Chondrocyte (in vitro differentiated cells): Measurements from ENCODE around the gene RPRD2. TPM values are rescaled to one million over a fixed set of nuclear protein-coding genes. Genes with fewer than 3 reads are reported as not detected.
A peak's percentile ranks its signal among the peaks of the same experiment; 100 is the strongest.

Experiments
- DNase-seq: peaks from one replicate; pipeline ENCODE4 v3.0.0; 2021; ENCODE audit warnings: mixed read lengths, low spot score
- H3K27ac Mint-ChIP-seq: one replicate; pipeline ENCODE4 v1.8.0; 2021; ENCODE audit warnings: mild to moderate bottlenecking, moderate library complexity, mixed read lengths; ENCODE audit not compliant: unreplicated experiment
- H3K27me3 Mint-ChIP-seq: 2 replicates; pipeline ENCODE4 v1.8.0; 2021; ENCODE audit warnings: low read depth, mixed read lengths
- H3K36me3 Mint-ChIP-seq: 2 replicates; pipeline ENCODE4 v1.8.0; 2021; ENCODE audit warnings: low read depth, mixed read lengths
- H3K4me1 Mint-ChIP-seq: 2 replicates; pipeline ENCODE4 v1.8.0; 2021; ENCODE audit warnings: low read depth, mild to moderate bottlenecking, mixed read lengths
- H3K4me3 Mint-ChIP-seq: one replicate; pipeline ENCODE4 v1.8.0; 2021; ENCODE audit warnings: mild to moderate bottlenecking, moderate library complexity, mixed read lengths; ENCODE audit not compliant: unreplicated experiment
- H3K9me3 Mint-ChIP-seq: 2 replicates; pipeline ENCODE4 v1.8.0; 2021; ENCODE audit warnings: low read depth, mixed read lengths
- CTCF ChIP-seq: fragments of 200-600 bp; sonication (generic); IDR thresholded peaks from 2 replicates; pipeline ENCODE4 v1.5.0; 2021; ENCODE audit warnings: antibody characterized with exemption, mild to moderate bottlenecking, moderate library complexity
- total RNA-seq: library from RNA; stranded (reverse); gene quantifications from 3 replicates; pipeline ENCODE4 v1.2.1, GENCODE V29; 2021

The RPRD2 gene
- total RNA-seq, 1 donor from 2014 or later, result 22.2 TPM

GRCh38 chr1:150383631-150384324 is 19.8 kb downstream of the RPRD2 start:
- no peaks in the 10 kb centered on the region for H3K9me3 Mint-ChIP-seq
- peaks cover 21% of the 10 kb centered on the region for H3K4me1 Mint-ChIP-seq
- no peak overlapping the region for H3K4me3 Mint-ChIP-seq
- TF ChIP-seq CTCF, result no peak
- H3K36me3 Mint-ChIP-seq, result no peaks in the 10 kb centered on the region
- no peak overlapping the region for H3K27ac Mint-ChIP-seq
- no peak for DNase-seq
- no peaks in the 10 kb centered on the region for H3K27me3 Mint-ChIP-seq

- H3K4me1 Mint-ChIP-seq, result peaks cover 29% of the 10 kb centered on the region
- peak overlapping the region; percentile 10 for H3K27ac Mint-ChIP-seq
- no peak for DNase-seq
- no peak for TF ChIP-seq CTCF
- no peaks in the 10 kb centered on the region for H3K27me3 Mint-ChIP-seq
- no peak overlapping the region for H3K4me3 Mint-ChIP-seq
- no peaks in the 10 kb centered on the region for H3K9me3 Mint-ChIP-seq
- no peaks in the 10 kb centered on the region for H3K36me3 Mint-ChIP-seq
These were observed 21.8 kb downstream of the RPRD2 start for GRCh38 chr1:150385537-150386445.

- H3K27me3 Mint-ChIP-seq, result no peaks in the 10 kb centered on the region
- no peak overlapping the region for H3K4me3 Mint-ChIP-seq
- peaks cover 29% of the 10 kb centered on the region for H3K4me1 Mint-ChIP-seq
- H3K9me3 Mint-ChIP-seq, result no peaks in the 10 kb centered on the region
- no peaks in the 10 kb centered on the region for H3K36me3 Mint-ChIP-seq
- DNase-seq, result no peak
- TF ChIP-seq CTCF, result no peak
- no peak overlapping the region for H3K27ac Mint-ChIP-seq
These were observed 22.6 kb downstream of the RPRD2 start for GRCh38 chr1:150386592-150386991.

DNA sequence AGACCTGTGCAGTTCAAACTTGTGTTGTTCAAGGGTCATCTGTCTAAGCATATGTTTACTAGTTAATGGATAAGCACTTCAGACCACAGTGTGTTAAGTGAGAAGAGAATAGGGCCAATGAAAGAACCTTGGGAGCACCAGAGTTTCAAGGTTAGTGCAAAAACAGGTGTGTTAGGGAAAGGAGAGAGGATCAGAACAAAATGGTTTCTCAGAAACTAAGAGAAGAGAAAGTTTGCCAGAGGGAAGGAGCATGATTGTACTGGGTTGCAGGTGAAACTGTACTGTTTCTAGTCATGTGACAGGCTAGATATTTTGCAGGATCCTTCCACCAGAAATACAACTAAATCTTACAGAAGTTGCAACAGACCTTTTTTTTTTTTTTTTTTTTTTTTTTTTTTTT is 23.3 kb downstream of the RPRD2 start:
- DNase-seq, result no peak
- no peak overlapping the region for H3K4me3 Mint-ChIP-seq
- peaks cover 29% of the 10 kb centered on the region for H3K4me1 Mint-ChIP-seq
- H3K9me3 Mint-ChIP-seq, result no peaks in the 10 kb centered on the region
- H3K36me3 Mint-ChIP-seq, result no peaks in the 10 kb centered on the region
- no peaks in the 10 kb centered on the region for H3K27me3 Mint-ChIP-seq
- no peak overlapping the region for H3K27ac Mint-ChIP-seq
- TF ChIP-seq CTCF, result no peak

- Mint-ChIP-seq H3K4me3 (no peak overlapping the region), H3K27ac (no peak overlapping the region), H3K9me3 (no peaks in the 10 kb centered on the region), H3K27me3 (no peaks in the 10 kb centered on the region), H3K4me1 (peaks cover 29% of the 10 kb centered on the region), H3K36me3 (no peaks in the 10 kb centered on the region)
- no peak for DNase-seq
- no peak for TF ChIP-seq CTCF
These were observed 24.3 kb downstream of the RPRD2 start for GRCh38 chr1:150388241-150388640.
